ENCODE results near the gene GRID1. TPM values are rescaled to one million over a fixed set of nuclear protein-coding genes. Genes with fewer than 3 reads are reported as not detected.

The GRID1 gene
- total RNA-seq, 1 donor from 2014 or later = 9.2 TPM

GRCh38 chr10:86315549-86315942 is 51.0 kb downstream of the GRID1 start:
- H3K9me3 Mint-ChIP-seq = no peaks in the 10 kb centered on the region
- H3K36me3 Mint-ChIP-seq = no peaks in the 10 kb centered on the region
- H3K27ac Mint-ChIP-seq = no peak overlapping the region
- H3K27me3 Mint-ChIP-seq = peaks cover 24% of the 10 kb centered on the region
- no peak for TF ChIP-seq CTCF (conservative IDR thresholded peaks at IDR 0.05)
- no peak for DNase-seq (ENCODE audit: extremely low spot score, unreplicated experiment)
- no peaks in the 10 kb centered on the region for H3K4me1 Mint-ChIP-seq (ENCODE audit: unreplicated experiment)
- no peak overlapping the region for H3K4me3 Mint-ChIP-seq

GRCh38 chr10:86314616-86315548 is 51.7 kb downstream of the GRID1 start:
- Mint-ChIP-seq H3K36me3 (no peaks in the 10 kb centered on the region), H3K27me3 (peaks cover 26% of the 10 kb centered on the region), H3K4me3 (no peak overlapping the region), H3K27ac (no peak overlapping the region), H3K4me1 (ENCODE audit: unreplicated experiment) (no peaks in the 10 kb centered on the region), H3K9me3 (no peaks in the 10 kb centered on the region)
- TF ChIP-seq CTCF (conservative IDR thresholded peaks at IDR 0.05) = no peak
- DNase-seq (ENCODE audit: extremely low spot score, unreplicated experiment) = no peak

GRCh38 chr10:86313621-86314041 is 53.0 kb downstream of the GRID1 start:
- TF ChIP-seq CTCF (conservative IDR thresholded peaks at IDR 0.05) = no peak
- Mint-ChIP-seq H3K27me3 (peaks cover 27% of the 10 kb centered on the region), H3K9me3 (no peaks in the 10 kb centered on the region), H3K36me3 (no peaks in the 10 kb centered on the region), H3K4me1 (ENCODE audit: unreplicated experiment) (no peaks in the 10 kb centered on the region), H3K4me3 (no peak overlapping the region), H3K27ac (no peak overlapping the region)
- DNase-seq (ENCODE audit: extremely low spot score, unreplicated experiment) = no peak

- no peak for TF ChIP-seq CTCF (conservative IDR thresholded peaks at IDR 0.05)
These were observed 53.8 kb downstream of the GRID1 start for GRCh38 chr10:86312701-86313270.

GRCh38 chr10:86311906-86312305 is 54.7 kb downstream of the GRID1 start:
- peaks cover 33% of the 10 kb centered on the region for H3K27me3 Mint-ChIP-seq
- no peak overlapping the region for H3K27ac Mint-ChIP-seq
- no peak for DNase-seq (ENCODE audit: extremely low spot score, unreplicated experiment)
- TF ChIP-seq CTCF (conservative IDR thresholded peaks at IDR 0.05) = no peak
- no peak overlapping the region for H3K4me3 Mint-ChIP-seq
- H3K36me3 Mint-ChIP-seq = no peaks in the 10 kb centered on the region
- H3K4me1 Mint-ChIP-seq (ENCODE audit: unreplicated experiment) = no peaks in the 10 kb centered on the region
- H3K9me3 Mint-ChIP-seq = no peaks in the 10 kb centered on the region

More at GRCh38 chr10:86312701-86313270, 53.8 kb downstream of the GRID1 start:
- H3K4me1 Mint-ChIP-seq (ENCODE audit: unreplicated experiment) = no peaks in the 10 kb centered on the region
- no peak for DNase-seq (ENCODE audit: extremely low spot score, unreplicated experiment)
- H3K9me3 Mint-ChIP-seq = no peaks in the 10 kb centered on the region
- H3K27ac Mint-ChIP-seq = no peak overlapping the region
- H3K27me3 Mint-ChIP-seq = peaks cover 33% of the 10 kb centered on the region
- no peak overlapping the region for H3K4me3 Mint-ChIP-seq
- no peaks in the 10 kb centered on the region for H3K36me3 Mint-ChIP-seq

Data from type B pancreatic cell (in vitro differentiated cells).